Kidney capillary endothelial cell (primary cell): ENCODE data around the gene CRX.
A peak's percentile ranks its signal among the peaks of the same experiment; 100 is the strongest.
"Not testable (repeated sequence)": the region's sequence is repeated elsewhere in the genome, so short reads cannot be mapped to it uniquely, and the experiment has no call there.

Experiments used
- DNase-seq: peaks from one replicate; pipeline ENCODE4 v3.0.0-alpha.2; 2018; ENCODE audit warnings: low spot score

CRX gene

DNA sequence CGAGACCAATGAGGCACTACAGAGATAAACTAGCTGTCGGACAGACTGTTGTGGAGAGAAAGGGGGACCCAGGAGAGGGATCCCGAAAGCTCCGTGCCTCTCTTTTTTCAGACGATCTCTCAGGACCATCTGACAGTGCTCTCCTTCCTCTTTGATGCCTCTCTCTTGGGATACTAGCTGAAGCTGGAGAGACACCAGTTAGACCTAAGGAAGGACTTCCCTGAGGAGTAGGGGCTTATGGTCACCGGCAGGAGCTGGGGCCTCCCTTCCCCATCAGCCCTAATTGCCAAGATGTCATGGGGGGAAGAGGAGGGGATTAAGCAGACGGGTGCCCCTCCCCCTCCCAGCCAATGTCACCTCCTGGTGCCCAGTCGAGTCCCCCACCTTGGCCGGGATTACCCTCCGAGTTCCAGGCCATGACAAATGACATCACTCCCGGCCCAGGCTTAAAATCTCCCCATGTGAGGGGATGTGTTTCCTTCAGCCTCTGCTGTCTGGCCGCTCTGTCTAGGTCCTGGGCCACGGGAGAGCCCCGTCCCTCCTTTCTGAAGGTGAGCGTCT, at the start of gene CRX:
TSS of gene CRX (plus strand) at position 478 of the 561 bp plus-strand sequence. CDS start 12,507 bp downstream, outside the sequence.
- DNase-seq = no peak

DNA sequence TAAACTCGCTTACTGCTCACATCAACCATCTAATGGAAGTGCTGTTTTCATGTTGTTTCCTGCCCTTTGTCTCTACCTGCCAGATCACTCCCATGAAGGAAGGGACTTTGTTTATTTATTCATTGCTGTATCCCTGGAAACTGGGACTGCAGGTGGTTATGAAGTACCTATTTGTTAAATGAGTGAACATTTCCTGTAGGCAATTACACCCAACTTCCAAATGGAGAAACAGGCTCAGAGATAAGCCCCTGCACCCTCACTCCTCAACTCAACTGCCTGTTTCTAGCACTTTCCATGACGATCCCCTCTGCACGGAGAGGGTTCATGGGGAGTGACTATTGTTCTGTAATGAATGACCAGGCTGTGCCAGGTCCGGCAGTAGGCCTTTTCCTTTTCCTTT, 45.2 kb upstream of the CRX start:
- DNase-seq = peak; percentile 62

DNA sequence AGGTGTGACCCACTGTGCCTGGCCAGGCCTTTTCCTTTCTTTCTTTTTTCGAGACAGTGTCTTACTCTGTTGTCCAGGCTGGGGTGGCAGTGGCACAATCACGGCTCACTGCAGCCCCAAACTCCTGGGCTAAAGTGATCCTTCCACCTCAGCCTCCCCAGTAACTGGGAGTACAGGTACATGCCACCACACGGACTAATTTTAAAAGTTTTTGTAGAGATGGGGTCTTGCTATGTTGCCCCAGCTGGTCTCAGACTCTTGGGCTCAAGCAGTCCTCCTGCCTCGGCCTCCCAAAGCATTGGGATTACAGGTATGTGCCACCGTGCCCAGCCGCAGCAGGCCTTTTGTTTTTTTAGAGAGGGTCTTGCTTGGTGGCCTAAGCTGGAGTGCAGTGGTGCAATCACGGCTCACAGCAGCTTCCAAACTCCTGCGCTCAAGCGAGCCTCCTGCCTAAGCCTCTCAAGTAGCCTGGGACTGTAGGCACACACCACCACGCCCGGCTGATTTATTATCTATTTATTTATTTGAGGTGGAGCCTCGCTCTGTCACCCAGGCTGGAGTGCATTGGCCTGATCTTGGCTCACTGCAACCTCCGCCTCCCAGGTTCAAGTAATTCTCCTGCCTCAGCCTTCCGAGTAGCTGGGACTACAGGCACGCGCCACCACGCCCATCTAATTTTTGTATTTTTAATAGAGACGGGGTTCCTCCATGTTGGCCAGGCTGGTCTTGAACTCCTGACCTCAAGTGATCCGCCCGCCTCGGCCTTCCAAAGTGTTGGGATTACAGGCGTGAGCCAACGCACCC, 44.3 kb upstream of the CRX start:
- not testable (repeated sequence) for DNase-seq

DNA sequence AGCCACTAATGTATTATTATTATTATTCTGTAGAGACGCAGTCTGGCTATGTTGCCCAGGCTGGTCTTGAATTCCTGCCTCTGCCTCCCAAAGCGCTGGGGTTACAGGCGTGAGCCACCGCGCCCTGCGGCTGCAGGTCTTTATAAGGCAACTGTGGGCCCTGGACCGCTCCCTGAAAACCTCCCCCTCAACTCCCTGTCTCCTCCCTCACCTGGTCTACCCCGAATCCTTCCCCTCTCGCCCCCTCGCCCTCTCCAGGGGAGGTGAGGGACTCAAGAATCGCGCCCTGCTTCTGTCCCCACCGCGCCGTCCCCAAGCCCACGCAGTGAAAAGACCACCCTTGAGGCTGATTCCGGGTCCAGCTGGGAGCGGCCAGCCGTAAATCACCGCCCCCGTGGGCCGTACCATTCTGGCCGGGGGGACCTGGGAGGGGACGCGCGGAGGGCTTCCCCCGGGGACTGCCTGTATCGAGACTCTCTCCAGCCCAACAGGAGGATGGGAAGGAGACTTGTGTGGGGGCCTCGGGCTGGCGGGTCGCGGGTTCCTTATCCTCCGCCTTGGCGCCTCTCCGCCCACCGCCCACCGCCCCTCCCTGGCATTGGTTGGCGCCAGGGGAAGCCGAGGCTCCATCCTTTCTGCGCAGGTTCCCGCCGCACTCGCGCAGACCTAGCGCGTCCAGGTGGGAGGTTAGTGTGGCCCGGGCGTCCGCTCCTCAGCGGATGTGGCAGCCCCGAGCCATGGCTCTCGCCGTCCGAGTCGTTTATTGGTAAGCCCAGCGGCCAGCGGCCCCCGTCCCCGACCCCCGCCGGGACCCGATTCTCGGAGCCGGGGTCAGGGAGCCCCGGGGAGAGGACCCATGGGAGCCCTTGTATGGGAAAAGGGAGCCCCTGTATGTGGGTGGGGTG, 43.4 kb upstream of the CRX start, which contains the start of gene SELENOW:
TSS of gene SELENOW (plus strand) at position 655 of the 905 bp plus-strand sequence. CDS start at position 738, 83 bp downstream.
- DNase-seq = peak; percentile 69

GRCh38 chr19:47778954-47779351, 42.8 kb upstream of the CRX start:
- DNase-seq = no peak

GRCh38 chr19:47779524-47780214, 42.1 kb upstream of the CRX start:
- DNase-seq = no peak

DNA sequence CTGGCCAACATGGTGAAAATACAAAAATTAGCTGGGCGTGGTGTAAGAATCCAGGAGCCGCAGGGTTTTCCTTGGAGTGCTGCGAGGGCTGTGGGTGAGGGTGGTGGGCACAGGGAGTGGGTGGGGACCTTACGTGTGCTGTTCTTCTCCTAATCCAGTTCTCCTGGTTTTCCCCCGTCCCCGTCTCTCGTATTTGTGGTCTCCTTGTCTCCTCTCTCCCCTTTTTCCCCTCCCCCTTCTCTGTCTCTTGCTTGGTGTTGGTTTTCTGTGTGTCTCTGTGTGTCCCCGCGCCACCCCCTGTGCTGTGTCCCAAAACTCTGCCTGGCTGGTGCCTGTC, 41.6 kb upstream of the CRX start:
- no peak for DNase-seq

DNA sequence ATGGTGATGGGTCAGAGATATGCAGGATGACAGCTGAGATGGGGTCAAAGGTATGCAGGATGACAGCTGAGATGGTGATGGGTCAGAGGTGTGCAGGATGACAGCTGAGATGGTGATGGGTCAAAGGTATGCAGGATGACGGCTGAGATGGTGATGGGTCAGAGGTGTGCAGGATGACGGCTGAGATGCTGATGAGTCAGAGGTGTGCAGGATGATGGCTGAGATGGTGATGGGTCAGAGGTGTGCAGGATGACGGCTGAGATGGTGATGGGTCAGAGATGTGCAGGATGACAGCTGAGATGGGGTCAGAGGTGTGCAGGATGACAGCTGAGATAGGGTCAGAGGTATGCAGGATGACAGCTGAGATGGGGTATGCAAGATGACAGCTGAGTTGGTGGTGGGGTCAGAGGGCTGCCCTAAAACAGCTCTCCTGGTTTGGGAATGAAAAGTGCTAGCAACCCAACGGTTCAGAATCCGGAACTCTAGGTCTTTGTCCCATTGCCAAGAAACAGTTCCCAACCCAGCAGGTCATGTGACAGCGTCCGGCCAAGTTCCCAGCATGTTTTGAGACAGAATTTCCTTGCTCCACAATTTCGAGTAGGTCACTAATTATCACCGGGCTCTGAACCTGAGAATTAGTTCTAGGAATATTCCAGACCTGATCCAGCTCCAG, 40.0 kb upstream of the CRX start:
- DNase-seq = no peak

- DNase-seq = no peak
These were observed 35.2 kb upstream of the CRX start for GRCh38 chr19:47786566-47786965.

GRCh38 chr19:47787307-47787706, 34.4 kb upstream of the CRX start:
- DNase-seq = not testable (repeated sequence)

- not testable (repeated sequence) for DNase-seq
These were observed 31.9 kb upstream of the CRX start for GRCh38 chr19:47789811-47790210.

DNA sequence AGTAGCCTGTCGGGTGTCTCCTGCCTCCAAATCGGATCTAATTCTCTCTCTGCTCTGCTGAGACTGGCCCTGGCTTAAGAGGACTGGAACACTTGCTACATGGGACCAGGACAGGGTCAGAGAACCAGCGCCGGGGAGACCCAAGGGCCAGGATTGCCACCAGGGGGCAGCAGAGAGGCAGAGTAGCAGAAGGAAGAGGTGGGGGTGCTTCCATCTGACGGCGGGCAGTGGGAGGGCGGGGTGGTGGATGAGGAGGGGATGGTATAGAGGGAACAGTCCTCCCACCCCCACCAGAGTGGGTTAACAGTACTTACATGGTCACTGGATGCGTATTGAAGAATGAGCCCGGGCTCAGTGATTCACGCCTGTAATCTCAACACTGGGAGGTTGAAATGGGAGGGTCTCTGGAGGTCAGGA, 31.3 kb upstream of the CRX start:
- DNase-seq = peak; percentile 63

- no peak for DNase-seq
These were observed 29.1 kb upstream of the CRX start for GRCh38 chr19:47792616-47793015.

GRCh38 chr19:47794526-47794925, 27.2 kb upstream of the CRX start:
- DNase-seq = no peak

DNA sequence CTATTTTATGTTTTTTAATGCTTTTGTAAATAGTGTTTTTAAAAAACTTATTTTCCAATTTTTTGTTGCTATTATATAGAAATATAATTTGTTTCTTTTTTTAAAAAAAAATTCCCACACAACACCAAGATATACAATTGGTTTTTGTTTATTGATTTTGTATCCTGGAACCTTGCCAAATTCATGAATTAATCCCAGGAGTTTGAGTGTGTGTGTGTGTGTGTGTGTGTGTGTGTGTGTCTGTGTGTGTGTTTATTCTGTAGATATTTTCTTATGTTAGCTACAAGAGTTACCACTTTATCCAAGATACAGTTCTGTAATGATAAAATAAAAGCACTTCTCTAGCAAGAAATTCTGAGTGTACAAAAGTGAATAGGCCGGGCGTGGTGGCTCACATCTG, 25.0 kb upstream of the CRX start:
- no peak for DNase-seq

- no peak for DNase-seq
These were observed 23.5 kb upstream of the CRX start for GRCh38 chr19:47797996-47798903.

GRCh38 chr19:47798904-47799266, 22.9 kb upstream of the CRX start:
- no peak for DNase-seq

- DNase-seq = no peak
These were observed 20.5 kb upstream of the CRX start for GRCh38 chr19:47801270-47801669.

- DNase-seq = no peak
These were observed 19.2 kb upstream of the CRX start for GRCh38 chr19:47802521-47803043.

GRCh38 chr19:47803148-47803547, 18.6 kb upstream of the CRX start:
- not testable (repeated sequence) for DNase-seq
